GM18951 (cell line): ENCODE data around the gene GUCY2D.
A peak's percentile ranks its signal among the peaks of the same experiment; 100 is the strongest.

Experiments used
- POLR2A ChIP-seq: IDR thresholded peaks from 4 replicates; pipeline ENCODE4 v1.6.1; 2011; ENCODE audit warnings: mild to moderate bottlenecking; ENCODE audit not compliant: insufficient read length, insufficient read depth; ENCODE audit errors: extremely low read depth
- in situ Hi-C: fragments of 300-500 bp; cut with MboI; formaldehyde crosslinking; loops from one replicate; pipeline ENCODE4 v1.12.0; 2022; ENCODE audit warnings: low sequenced_read_pairs, mixed read lengths, inconsistent platforms; ENCODE audit not compliant: unreplicated experiment

The GUCY2D gene

DNA sequence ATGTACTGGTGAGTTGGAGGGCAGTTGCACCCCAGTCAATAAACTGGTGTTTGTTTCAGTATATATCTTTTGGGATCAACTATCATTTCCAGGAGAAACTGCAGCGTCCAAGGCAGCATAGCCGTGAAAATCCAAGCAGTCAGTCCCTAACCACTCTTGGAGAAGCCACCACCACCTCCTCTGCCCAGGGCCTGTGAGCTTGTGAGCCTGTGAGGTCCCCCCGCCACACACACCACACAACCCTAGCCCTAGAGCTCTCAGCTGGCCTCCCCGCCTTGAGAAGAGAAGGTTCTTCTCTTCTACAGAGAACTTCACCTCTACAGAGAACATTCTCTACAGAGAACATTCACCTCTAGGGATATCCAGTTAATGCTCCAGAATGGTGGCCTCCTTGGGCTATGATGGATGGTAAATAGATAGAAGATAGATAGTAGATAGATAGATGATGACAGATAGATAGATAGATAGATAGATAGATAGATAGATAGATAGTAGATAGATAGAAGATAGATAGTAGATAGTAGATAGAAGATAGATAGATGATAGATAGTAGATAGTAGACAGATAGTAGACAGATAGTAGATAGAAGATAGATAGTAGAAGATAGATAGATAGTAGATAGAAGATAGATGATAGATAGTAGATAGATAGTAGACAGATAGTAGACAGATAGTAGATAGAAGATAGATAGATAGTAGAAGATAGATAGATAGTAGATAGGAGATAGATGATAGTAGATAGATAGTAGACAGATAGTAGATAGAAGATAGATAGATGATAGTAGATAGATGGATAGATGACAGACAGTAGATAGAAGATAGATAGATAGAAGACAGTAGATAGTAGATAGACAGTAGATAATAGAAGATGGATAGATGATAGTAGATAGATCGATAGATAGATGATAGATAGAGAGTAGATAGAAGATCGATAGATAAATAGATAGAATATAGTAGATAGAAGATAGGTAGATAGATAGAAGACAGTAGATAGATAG is 50.1 kb downstream of the GUCY2D start:
- no peak for TF ChIP-seq POLR2A
- in situ Hi-C loops: no loop called here

DNA sequence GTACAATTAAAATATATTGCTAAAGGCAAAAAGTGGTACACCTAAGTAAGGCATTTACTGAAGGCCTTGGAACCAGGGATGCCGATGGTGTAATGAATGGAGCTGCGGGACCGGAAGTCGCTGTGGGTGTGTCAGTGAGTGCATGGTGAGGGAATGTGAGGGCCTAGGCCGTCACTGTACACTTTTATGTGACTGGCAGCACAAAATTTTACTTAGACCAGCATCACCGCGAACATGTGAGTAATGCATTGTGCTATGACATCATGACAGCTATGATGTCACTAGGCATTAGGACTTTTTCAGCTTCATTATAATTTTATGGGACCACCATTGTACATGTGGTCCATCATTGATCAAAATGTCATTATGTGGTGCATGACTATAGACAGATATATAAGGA is 51.2 kb downstream of the GUCY2D start:
- in situ Hi-C loops: no loop called here
- no peak for TF ChIP-seq POLR2A

DNA sequence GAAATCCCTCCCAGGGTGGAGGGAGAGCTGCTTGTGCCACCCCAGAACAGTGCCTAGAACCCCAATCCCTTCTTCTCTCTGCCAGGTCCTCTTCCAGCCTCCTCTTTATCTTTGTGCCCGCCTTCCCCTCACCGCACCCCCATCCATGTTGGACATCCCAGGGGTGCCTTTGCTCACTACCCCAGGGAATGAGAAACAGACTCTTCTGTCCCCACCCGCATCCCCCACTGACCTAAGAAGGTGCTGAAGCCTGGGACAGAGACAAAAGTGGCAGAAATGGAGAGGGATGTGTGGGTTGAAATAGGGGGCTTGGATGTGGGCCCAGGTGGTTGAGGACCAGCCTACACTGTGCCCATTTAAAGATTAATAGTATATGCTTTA is 53.4 kb downstream of the GUCY2D start:
- in situ Hi-C loops: loop anchor here (5.0 kb wide), 1 partner anchor 239 kb away; no protein-coding TSS in a partner anchor
- TF ChIP-seq POLR2A: no peak

DNA sequence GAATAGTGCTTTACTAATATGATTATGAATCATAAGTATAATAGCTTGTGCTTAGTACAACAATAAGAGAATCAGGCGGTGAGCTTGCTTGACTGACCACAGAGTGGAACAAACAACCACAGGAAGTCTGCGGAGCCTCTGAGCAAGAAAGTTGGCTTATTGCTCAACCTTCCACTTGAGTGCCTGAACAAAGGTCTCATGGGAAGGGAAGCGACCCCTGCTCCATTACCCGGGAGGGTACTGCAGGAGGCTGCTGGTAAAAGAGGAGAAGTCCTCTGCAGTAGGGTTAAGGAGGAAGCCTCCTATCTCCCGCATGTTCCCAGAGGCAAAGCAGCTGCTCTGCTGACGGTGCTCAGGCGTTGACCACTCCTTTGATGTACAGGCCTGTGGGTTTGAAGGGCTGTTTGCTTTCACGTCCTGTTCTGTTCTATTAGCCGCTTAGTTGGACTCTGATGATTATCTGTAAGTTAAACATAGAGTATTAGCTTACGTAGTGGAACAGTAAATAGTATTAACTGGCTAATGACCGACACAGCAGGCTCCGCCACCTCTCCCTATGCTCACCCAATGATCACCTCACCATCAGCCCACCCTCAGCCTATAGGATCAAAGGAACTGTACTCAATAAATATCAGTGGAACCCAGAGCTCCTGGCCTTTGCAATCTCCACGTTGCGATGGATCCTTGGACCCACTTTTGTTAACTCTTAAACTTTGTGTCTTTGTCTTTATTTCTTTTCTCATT is 54.0 kb downstream of the GUCY2D start:
- in situ Hi-C loops: loop anchor here (5.0 kb wide), 1 partner anchor 239 kb away; no protein-coding TSS in a partner anchor
- TF ChIP-seq POLR2A: peak; percentile 23

DNA sequence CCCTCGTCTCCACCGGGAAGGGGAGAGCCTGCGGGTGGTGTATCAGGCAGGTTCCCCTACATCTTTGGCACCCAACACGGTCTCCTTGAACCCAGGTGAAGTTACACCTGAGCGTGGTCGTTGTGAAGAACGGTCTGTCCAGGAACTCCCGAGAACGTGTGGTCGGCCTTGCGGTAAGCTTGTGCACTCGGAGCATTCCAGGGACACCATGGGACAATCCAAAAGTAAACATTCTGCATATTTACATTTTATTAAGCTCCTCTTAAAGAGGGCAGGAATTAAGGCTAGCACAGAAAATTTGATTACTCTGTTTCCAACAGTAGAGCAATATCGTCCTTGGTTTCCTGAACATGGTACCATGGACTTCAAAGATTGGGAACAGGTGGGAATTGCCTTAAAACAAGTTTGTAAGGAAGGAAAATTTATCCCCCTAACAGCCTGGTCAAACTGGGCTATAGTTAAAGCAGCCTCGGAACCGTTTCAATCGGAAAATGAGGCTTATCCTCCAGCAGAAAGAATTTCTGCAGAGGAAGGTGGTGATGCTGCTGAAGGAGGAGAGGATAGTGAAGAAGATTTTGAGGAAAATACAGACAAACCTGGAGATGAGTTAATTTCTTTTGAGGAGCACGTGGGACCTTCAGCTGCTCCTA is 54.7 kb downstream of the GUCY2D start:
- in situ Hi-C loops: loop anchor here (5.0 kb wide), 1 partner anchor 240 kb away; no protein-coding TSS in a partner anchor
- TF ChIP-seq POLR2A: no peak

DNA sequence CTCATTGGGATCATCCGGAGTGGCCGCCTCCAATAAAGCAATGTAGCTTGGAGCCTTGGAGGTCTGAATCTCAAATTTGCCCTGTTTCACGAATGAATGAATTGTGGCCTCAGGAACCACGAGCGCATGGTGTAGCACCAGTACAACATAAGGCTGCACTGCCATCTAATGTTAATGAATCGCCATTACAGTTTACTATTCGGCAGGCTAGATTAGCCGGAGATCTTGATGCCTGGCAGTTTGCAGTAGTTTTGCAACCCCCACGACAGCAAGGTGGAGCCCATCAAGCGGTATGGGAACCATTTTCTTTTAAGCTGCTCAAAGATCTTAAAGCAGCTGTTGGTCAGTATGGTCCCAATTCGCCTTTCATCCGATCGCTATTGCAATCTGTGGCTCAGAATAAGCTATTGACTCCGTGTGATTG is 55.3 kb downstream of the GUCY2D start:
- TF ChIP-seq POLR2A: no peak
- in situ Hi-C loops: loop anchor here (5.0 kb wide), 1 partner anchor 240 kb away; no protein-coding TSS in a partner anchor

DNA sequence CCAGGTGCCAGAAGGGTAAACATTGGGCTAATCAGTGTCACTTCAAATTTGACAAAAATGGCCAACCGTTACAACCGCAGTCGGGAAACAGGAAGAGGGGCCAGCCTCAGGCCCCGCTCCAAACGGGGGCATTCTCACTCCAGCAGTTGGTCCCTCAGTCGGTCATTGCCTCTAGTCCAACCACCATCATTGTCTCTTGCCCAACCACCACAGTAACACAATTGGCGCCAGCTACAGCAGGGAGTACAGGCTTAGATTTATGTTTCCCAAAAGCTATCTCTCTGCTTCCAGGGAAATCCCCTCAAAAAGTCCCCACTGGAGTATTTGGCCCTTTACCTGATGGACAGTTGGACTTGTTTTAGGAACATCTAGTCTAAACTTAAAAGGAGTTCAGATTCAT is 56.7 kb downstream of the GUCY2D start:
- no peak for TF ChIP-seq POLR2A
- in situ Hi-C loops: loop anchor here (5.0 kb wide), 1 partner anchor 242 kb away; no protein-coding TSS in a partner anchor

DNA sequence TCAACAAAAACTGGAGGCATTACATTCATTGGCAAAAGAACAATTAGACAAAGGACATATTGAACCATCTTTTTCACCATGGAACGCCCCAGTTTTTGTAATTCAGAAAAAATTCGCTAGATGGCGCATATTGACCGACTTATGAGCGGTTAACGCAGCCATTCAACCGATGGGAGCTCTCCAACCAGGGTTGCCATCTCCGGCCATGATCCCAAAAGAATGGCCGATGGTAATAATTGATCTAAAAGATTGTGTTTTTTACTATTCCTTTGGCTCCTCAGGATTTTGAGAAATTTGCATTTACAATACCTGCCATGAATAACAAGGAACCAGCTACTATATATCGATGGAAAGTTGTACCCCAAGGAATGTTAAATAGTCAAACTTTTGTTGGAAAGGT is 57.9 kb downstream of the GUCY2D start:
- TF ChIP-seq POLR2A: no peak
- in situ Hi-C loops: loop anchor here (10.0 kb wide), 1 partner anchor 55 kb away; the partner anchor contains the start of gene ALOXE3

DNA sequence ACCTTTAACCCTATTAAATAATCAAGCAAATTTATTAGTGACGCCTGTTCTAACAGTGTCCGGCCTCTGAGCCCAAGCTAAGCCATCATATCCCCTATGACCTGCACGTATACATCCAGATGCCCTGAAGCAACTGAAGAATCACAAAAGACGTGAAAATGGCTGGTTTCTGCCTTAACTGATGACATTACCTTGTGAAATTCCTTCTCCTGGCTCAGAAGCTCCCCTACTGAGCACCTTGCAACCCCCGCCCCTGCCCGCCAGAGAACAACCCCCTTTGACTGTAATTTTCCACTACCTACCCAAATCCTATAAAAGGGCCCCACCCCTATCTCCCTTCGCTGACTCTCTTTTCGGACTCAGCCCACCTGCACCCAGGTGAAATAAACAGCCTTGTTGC is 59.4 kb downstream of the GUCY2D start:
- in situ Hi-C loops: loop anchor here (10.0 kb wide), 1 partner anchor 53 kb away; the partner anchor contains the start of gene ALOXE3

DNA sequence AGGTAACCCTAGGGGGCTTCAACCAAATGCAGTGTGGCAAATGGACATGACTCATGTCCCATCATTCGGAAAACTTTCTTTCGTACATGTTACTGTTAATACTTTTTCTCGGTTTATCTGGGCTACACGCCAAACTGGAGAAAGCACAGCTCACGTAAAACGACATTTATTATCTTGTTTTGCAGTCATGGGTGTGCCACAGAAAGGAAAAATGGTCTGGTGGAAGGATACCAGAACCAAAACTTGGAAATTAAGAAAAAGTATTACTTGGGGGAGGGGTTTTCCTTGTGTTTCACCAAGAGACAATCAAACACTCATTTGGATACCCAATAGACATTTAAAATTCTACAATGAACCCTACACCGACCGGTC is 60.0 kb downstream of the GUCY2D start:
- in situ Hi-C loops: loop anchor here (10.0 kb wide), 1 partner anchor 52 kb away; the partner anchor contains the start of gene ALOXE3
- TF ChIP-seq POLR2A: no peak

DNA sequence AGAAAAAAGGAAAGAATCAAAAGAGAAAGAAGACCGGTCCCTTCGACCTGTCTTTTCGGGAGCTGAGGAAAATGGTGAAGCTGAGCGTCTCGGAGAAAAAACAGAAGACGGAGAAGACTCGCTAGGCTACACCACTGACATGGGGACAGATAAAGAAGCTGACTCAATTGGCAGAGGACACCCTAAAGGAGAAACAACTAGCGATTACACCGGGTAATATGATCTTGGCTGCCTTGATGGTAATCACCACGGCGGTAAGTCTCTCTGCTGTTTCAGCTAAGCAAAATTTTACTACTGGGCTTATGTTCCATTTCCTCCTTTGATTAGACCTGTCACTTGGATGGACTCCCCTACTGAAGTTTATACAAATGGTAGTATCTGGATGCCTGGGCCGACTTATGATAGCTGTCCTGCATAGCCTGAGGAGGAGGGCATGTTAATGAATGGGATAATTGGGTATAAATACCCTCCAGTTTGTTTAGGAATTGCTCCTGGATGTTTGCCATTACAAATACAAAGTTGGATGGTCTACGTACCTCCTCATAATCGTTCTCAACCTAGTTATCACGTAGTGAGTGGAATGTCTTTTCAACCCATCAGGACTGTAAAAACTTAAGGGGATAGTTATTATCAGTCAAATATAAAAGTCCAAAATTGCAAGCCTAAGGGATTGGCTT is 60.5 kb downstream of the GUCY2D start:
- in situ Hi-C loops: loop anchor here (10.0 kb wide), 1 partner anchor 52 kb away; the partner anchor contains the start of gene ALOXE3
- TF ChIP-seq POLR2A: no peak
